ENCODE data around the gene CHST12. TPM values are rescaled to one million over a fixed set of nuclear protein-coding genes. Genes with fewer than 3 reads are reported as not detected.

CHST12 gene
- total RNA-seq, 5 donors from 2014 or later (not counting 1 experiment from before 2014, with no cell fraction given), result 20.3 to 41.5 (median 30.8) TPM

DNA sequence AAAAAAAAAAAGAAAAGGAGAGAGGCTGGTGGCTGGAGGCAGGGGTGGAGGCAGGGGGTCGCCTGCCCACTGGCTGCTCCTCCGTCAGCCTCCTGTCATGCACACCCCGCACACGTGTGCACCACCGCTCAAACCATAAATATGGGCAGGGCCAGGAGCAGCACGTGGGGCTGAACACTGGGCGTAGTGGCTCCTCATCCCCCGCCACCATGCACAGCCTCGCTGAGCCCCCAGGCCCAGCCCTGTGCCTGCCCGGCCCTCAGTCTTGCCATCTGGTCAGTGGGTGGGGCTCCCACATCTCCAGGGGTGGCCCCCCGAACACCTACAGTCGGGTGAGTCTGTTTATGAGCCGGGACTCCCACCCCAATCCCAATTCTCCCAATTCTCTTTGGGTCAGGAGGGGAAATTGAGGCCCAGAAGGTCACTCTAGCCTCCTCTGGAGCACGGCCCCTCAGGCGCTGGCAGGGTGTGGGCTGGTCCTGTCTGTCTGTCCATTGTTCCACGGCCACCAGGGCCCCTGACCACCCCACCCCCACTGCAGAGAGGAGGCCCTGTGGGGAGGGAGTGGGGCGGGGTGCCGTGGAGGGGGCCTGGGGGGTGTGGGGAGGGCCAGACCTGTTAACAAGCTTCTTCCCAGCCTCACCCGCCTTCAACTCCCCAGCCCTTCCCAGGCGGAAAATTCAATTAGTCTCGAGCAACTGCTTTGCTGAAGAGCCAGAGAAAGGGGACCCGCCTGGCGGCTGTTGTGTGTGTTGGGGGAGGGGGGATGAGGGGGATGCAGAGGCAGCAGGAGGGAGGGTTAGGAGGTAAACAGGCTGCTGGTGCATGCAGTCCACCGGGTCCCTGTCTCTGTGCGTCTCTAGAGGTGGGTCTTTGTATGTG is 92.2 kb downstream of the CHST12 start:
- H3K36me3 Mint-ChIP-seq, result no peaks in the 10 kb centered on the region
- Histone ChIP-seq H3K27ac (ENCODE audit: low read length) (no peak overlapping the region), H3K27me3 (replicated peaks in 1 of 2; ENCODE audit: control insufficient read depth in 2 of 2, extremely low read depth in 1 of 2, insufficient read depth in 2 of 2, low read length in 1 of 2) (peaks cover 0 to 66% of the 10 kb centered on the region in 2 experiments), H3K9me3 (no peaks in the 10 kb centered on the region), H3K4me1 (ENCODE audit: control insufficient read depth in 1 of 2, extremely low read depth in 1 of 2, insufficient read depth in 2 of 2, low read length in 2 of 2) (peaks cover 0 to 12% of the 10 kb centered on the region in 2 experiments), H3K4me3 (ENCODE audit: control insufficient read depth in 1 of 2, extremely low read depth in 1 of 2, low read length in 1 of 2) (no peak overlapping the region), H3K36me3 (ENCODE audit: control insufficient read depth in 2 of 2, extremely low read depth in 1 of 2, insufficient read depth in 1 of 2, low read length in 1 of 2) (no peaks in the 10 kb centered on the region)
- no peak overlapping the region for H3K4me3 Mint-ChIP-seq
- 79% methylated on average over 10 of the region's 25 CpGs for WGBS (ENCODE audit: insufficient coverage)
- peaks cover 0 to 2% (median 1%) of the 10 kb centered on the region in 3 donors for H3K4me1 Mint-ChIP-seq
- no peak overlapping the region for H3K27ac Mint-ChIP-seq
- no peaks in the 10 kb centered on the region for H3K9me3 Mint-ChIP-seq
- ATAC-seq (replicated peaks in 1 of 4), result no peak
- POLR2A ChIA-PET, result no interaction called here
- CTCF ChIA-PET, result interaction anchor here in 1 of 2 donors (0.7 kb wide), 1 partner anchor 1082 kb away, joined by 4 read pairs; no protein-coding TSS in a partner anchor
- H3K27me3 Mint-ChIP-seq, result peaks cover 0 to 23% of the 10 kb centered on the region in 2 donors
- no peak for DNase-seq

DNA sequence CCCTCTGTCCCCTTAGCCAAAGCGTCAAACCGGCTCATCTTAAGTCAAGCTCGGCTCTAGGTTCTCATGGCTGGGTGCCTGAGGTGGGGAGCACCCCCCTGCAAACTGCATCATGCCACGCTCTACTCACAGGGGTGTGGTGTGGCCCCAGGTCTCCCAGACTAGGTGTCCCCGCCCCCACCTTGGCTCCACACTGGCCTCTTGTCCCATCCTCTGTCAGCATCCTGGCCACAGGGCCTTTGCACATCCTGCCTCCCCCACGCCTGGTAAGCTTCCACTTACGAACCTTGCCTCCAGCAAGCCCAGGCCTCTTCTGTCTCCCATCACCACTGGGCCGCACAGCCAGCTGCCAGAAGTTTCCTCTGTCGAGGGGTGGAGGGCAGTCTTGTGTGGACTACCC is 93.0 kb downstream of the CHST12 start:
- Mint-ChIP-seq H3K4me3 (no peak overlapping the region), H3K27ac (no peak overlapping the region), H3K27me3 (peaks cover 0 to 23% of the 10 kb centered on the region in 2 donors), H3K36me3 (no peaks in the 10 kb centered on the region), H3K9me3 (no peaks in the 10 kb centered on the region), H3K4me1 (peaks cover 0 to 2% (median 1%) of the 10 kb centered on the region in 3 donors)
- 93% methylated on average over 7 of the region's 9 CpGs for WGBS (ENCODE audit: insufficient coverage)
- Histone ChIP-seq H3K27me3 (replicated peaks in 1 of 2; ENCODE audit: control insufficient read depth in 2 of 2, extremely low read depth in 1 of 2, insufficient read depth in 2 of 2, low read length in 1 of 2) (peaks cover 0 to 66% of the 10 kb centered on the region in 2 experiments), H3K9me3 (no peaks in the 10 kb centered on the region), H3K4me3 (ENCODE audit: control insufficient read depth in 1 of 2, extremely low read depth in 1 of 2, low read length in 1 of 2) (no peak overlapping the region), H3K27ac (ENCODE audit: low read length) (no peak overlapping the region), H3K4me1 (ENCODE audit: control insufficient read depth in 1 of 2, extremely low read depth in 1 of 2, insufficient read depth in 2 of 2, low read length in 2 of 2) (peaks cover 0 to 12% of the 10 kb centered on the region in 2 experiments), H3K36me3 (ENCODE audit: control insufficient read depth in 2 of 2, extremely low read depth in 1 of 2, insufficient read depth in 1 of 2, low read length in 1 of 2) (no peaks in the 10 kb centered on the region)
- ATAC-seq (replicated peaks in 1 of 4), result no peak
- POLR2A ChIA-PET, result no interaction called here
- no peak for DNase-seq
- CTCF ChIA-PET, result no interaction called here

DNA sequence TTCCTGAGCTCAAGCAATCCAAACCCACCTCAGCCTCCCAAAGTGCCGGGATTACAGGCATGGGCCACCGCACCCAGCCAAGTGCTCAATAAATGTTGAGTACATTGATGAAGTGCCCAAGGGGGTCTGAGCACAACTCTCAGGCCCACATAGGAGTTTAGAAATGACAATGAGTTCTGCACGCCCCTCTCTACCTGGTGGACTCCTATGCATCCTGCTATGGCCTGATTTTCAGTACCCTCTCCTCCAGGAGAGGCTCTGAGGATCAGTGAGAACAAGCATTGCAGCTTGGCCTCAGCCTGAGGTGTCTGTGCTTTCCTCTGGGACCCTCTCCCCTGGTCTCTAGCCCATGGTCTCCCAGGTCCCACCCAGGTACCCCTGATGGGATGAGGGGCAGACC is 93.7 kb downstream of the CHST12 start:
- WGBS (ENCODE audit: insufficient coverage), result 71% methylated on average over 1 of the region's 3 CpGs
- H3K27ac Mint-ChIP-seq, result no peak overlapping the region
- no peaks in the 10 kb centered on the region for H3K9me3 ChIP-seq
- H3K27me3 Mint-ChIP-seq, result peaks cover 0 to 22% of the 10 kb centered on the region in 2 donors
- H3K4me1 ChIP-seq (ENCODE audit: control insufficient read depth in 1 of 2, extremely low read depth in 1 of 2, insufficient read depth in 2 of 2, low read length in 2 of 2), result peaks cover 0 to 12% of the 10 kb centered on the region in 2 experiments
- ChIA-PET POLR2A (no interaction called here), CTCF (interaction anchor here in 1 of 2 donors (0.7 kb wide), 1 partner anchor 510 kb away, joined by 3 read pairs; no protein-coding TSS in a partner anchor)
- H3K9me3 Mint-ChIP-seq, result no peaks in the 10 kb centered on the region
- no peak for ATAC-seq (replicated peaks in 1 of 4)
- peaks cover 0 to 66% of the 10 kb centered on the region in 2 experiments for H3K27me3 ChIP-seq (replicated peaks in 1 of 2; ENCODE audit: control insufficient read depth in 2 of 2, extremely low read depth in 1 of 2, insufficient read depth in 2 of 2, low read length in 1 of 2)
- no peak overlapping the region for H3K27ac ChIP-seq (ENCODE audit: low read length)
- H3K4me3 Mint-ChIP-seq, result no peak overlapping the region
- no peak overlapping the region for H3K4me3 ChIP-seq (ENCODE audit: control insufficient read depth in 1 of 2, extremely low read depth in 1 of 2, low read length in 1 of 2)
- no peak for DNase-seq
- H3K36me3 Mint-ChIP-seq, result no peaks in the 10 kb centered on the region
- H3K4me1 Mint-ChIP-seq, result peaks cover 0 to 2% (median 1%) of the 10 kb centered on the region in 3 donors
- no peaks in the 10 kb centered on the region for H3K36me3 ChIP-seq (ENCODE audit: control insufficient read depth in 2 of 2, extremely low read depth in 1 of 2, insufficient read depth in 1 of 2, low read length in 1 of 2)

DNA sequence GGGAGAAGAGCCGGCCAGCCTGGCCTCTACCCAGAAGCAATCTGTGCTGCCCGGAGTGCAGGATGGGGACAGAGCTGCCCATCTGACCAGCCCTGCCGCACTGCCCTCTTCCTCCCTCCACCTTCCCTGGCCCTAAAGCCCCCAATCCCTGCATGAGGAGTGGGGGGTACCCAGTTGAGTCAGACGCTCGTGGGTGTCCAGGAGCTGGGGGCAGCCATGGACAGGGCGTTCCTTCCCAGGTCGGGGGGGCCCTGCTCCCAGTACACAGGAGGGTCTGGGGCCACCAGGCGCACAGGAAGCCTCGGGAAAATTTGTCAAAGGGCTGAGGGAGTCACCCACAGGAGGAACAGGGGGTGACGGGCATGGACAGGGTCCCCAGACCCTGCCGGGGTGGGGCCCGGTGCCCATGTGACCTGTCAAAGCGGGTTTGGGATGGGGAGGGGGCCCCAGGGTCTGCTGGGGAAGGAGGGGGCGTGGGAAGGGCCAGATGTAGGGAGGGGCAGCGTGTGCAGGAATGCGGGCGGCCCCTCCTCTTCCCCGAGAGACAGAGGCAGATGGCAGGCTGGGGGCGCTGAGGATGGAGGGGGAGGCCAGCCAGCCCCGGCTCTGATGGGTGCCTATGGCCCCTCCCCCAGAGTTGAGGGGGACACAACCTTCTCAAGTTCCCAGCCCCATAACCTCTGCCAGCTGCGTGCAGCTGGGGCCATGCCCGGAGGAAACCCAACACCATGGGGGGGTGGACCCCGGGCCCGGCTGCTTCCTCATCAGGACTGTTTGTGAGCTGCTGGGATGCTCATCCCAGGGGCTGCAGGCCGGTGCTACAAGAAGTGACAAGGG is 94.3 kb downstream of the CHST12 start:
- H3K4me3 Mint-ChIP-seq, result no peak overlapping the region
- no peaks in the 10 kb centered on the region for H3K36me3 Mint-ChIP-seq
- Histone ChIP-seq H3K4me3 (ENCODE audit: control insufficient read depth in 1 of 2, extremely low read depth in 1 of 2, low read length in 1 of 2) (no peak overlapping the region), H3K27me3 (replicated peaks in 1 of 2; ENCODE audit: control insufficient read depth in 2 of 2, extremely low read depth in 1 of 2, insufficient read depth in 2 of 2, low read length in 1 of 2) (peaks cover 0 to 66% of the 10 kb centered on the region in 2 experiments), H3K4me1 (ENCODE audit: control insufficient read depth in 1 of 2, extremely low read depth in 1 of 2, insufficient read depth in 2 of 2, low read length in 2 of 2) (peaks cover 0 to 12% of the 10 kb centered on the region in 2 experiments), H3K9me3 (no peaks in the 10 kb centered on the region), H3K36me3 (ENCODE audit: control insufficient read depth in 2 of 2, extremely low read depth in 1 of 2, insufficient read depth in 1 of 2, low read length in 1 of 2) (no peaks in the 10 kb centered on the region), H3K27ac (ENCODE audit: low read length) (no peak overlapping the region)
- POLR2A ChIA-PET, result no interaction called here
- H3K9me3 Mint-ChIP-seq, result no peaks in the 10 kb centered on the region
- H3K27ac Mint-ChIP-seq, result no peak overlapping the region
- 33% methylated on average over 10 of the region's 25 CpGs for WGBS (ENCODE audit: insufficient coverage)
- CTCF ChIA-PET, result interaction anchor here in 1 of 2 donors (0.7 kb wide), 1 partner anchor 510 kb away, joined by 3 read pairs; no protein-coding TSS in a partner anchor
- DNase-seq (no peak), ATAC-seq (replicated peaks in 1 of 4) (no peak)
- H3K27me3 Mint-ChIP-seq, result peaks cover 0 to 20% of the 10 kb centered on the region in 2 donors
- H3K4me1 Mint-ChIP-seq, result peaks cover 0 to 2% (median 1%) of the 10 kb centered on the region in 3 donors

Other genes starting within 250 kb of the CHST12 start
- 100 to 1,000 TPM; 106 to 178 (median 122) TPM for gene MAD1L1, start 170.7 kb upstream of the CHST12 start, total RNA-seq
- 10 to 100 TPM in 3 of 5 donors, 1 to 10 TPM in 2; 6.5 to 20.0 (median 17.9) TPM for gene MRM2, start 161.4 kb upstream of the CHST12 start, total RNA-seq
- gene NUDT1, start 161.4 kb upstream of the CHST12 start, total RNA-seq, result 10 to 100 TPM; 12.0 to 29.7 (median 21.4) TPM
- 10 to 100 TPM in 2 of 5 donors, 1 to 10 TPM in 3; 8.4 to 14.6 (median 9.9) TPM for gene SNX8, start 89.2 kb upstream of the CHST12 start, total RNA-seq
- 100 to 1,000 TPM; 150 to 169 (median 165) TPM for gene EIF3B, start 48.8 kb upstream of the CHST12 start, total RNA-seq
- gene GRIFIN, start 72.8 kb downstream of the CHST12 start, total RNA-seq, result not detected
- gene LFNG, start 116.2 kb downstream of the CHST12 start, total RNA-seq, result 100 to 1,000 TPM; 110 to 198 (median 182) TPM
- gene BRAT1, start 151.9 kb downstream of the CHST12 start, total RNA-seq, result 10 to 100 TPM; 23.6 to 46.2 (median 43.1) TPM
- gene IQCE, start 155.4 kb downstream of the CHST12 start, total RNA-seq, result 10 to 100 TPM in 1 of 5 donors, 1 to 10 TPM in 4; 4.5 to 11.7 (median 8.0) TPM
- 10 to 100 TPM; 11.5 to 17.7 (median 14.5) TPM for gene TTYH3, start 228.4 kb downstream of the CHST12 start, total RNA-seq